ENCODE results near the gene EBLN1.

- TF ChIP-seq CTCF (IDR thresholded peaks at IDR 0.05) = no peak
- no peak for TF ChIP-seq EP300 (IDR thresholded peaks at IDR 0.05)
These were observed 57.8 kb downstream of the EBLN1 start for GRCh38 chr10:22159979-22160378.

All from ovary (tissue), 3 donors.